Esophagus muscularis mucosa (tissue), 4 donors: ENCODE results near the gene DPH2.

Experiments used
- CTCF ChIP-seq, 3 experiments: fragments of 200-600 bp in 2 of 3; fragments of 450-650 bp in 1 of 3; sonication (generic) in 2 of 3; IDR thresholded peaks; one replicate each; pipeline ENCODE4 v1.5.1; 2017 to 2019; ENCODE audit warnings: antibody characterized with exemption in 3 of 3, mild to moderate bottlenecking in 2 of 3, moderate library complexity in 1 of 3
- EP300 ChIP-seq: sonication (generic); formaldehyde crosslinking; IDR thresholded peaks from one replicate; pipeline ENCODE4 v1.6.1; 2017; ENCODE audit warnings: antibody characterized with exemption
- POLR2A ChIP-seq: fragments of 450-650 bp; IDR thresholded peaks from one replicate; pipeline ENCODE4 v1.6.1; 2017; ENCODE audit warnings: antibody characterized with exemption, moderate library complexity, mild to moderate bottlenecking, low read depth
- POLR2AphosphoS5 ChIP-seq, 2 donors: sonication (generic); formaldehyde crosslinking; IDR thresholded peaks; one replicate each; pipeline ENCODE4 v1.6.1; 2017; ENCODE audit warnings: antibody characterized with exemption in 2 of 2

GRCh38 chr1:43946236-43947060 lies 23.4 kb upstream of the DPH2 start, which contains the start of gene IPO13:
- TF ChIP-seq CTCF (IDR thresholded peaks at IDR 0.05) (peak; percentile 76 to 80 (median 78)), POLR2A (peak; percentile 59), POLR2AphosphoS5 (IDR thresholded peaks at IDR 0.05) (peak; percentile 80 to 91), EP300 (no peak)
